Measurements from ENCODE around the gene MYMK.

DNA sequence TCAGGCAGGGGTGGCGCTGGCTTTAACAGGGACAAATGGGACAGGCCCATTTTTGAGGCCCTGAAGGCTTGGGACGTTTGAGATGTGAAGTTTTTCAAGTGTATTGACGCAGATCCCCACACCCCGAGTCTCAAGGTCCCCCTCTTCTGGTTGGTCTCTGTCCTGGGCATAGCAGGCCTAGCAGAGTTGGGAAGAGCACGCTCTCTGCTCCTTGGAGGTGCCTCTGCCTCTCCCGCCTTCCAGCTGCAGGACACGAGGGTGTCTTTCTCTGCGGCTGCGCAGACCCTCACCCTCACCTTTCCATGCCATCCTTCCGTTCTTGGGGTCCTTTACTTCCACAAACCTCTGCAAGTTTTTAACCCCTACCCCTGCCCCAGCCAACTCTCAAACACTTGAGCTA, 28.4 kb upstream of the MYMK start:
- TF ChIP-seq, protein P1, sequence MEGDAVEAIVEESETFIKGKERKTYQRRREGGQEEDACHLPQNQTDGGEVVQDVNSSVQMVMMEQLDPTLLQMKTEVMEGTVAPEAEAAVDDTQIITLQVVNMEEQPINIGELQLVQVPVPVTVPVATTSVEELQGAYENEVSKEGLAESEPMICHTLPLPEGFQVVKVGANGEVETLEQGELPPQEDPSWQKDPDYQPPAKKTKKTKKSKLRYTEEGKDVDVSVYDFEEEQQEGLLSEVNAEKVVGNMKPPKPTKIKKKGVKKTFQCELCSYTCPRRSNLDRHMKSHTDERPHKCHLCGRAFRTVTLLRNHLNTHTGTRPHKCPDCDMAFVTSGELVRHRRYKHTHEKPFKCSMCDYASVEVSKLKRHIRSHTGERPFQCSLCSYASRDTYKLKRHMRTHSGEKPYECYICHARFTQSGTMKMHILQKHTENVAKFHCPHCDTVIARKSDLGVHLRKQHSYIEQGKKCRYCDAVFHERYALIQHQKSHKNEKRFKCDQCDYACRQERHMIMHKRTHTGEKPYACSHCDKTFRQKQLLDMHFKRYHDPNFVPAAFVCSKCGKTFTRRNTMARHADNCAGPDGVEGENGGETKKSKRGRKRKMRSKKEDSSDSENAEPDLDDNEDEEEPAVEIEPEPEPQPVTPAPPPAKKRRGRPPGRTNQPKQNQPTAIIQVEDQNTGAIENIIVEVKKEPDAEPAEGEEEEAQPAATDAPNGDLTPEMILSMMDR (IDR thresholded peaks at IDR 0.05 in 4 of 5, conservative IDR thresholded peaks at IDR 0.05 in 1 of 5), result no peak
- no peak for TF ChIP-seq POLR2A (IDR thresholded peaks at IDR 0.05)
